CD4-positive, alpha-beta T cell treated with Interleukin-1 beta for 1 hour (primary cell): ENCODE results near the gene PDGFA.
"Not testable (repeated sequence)": the region's sequence is repeated elsewhere in the genome, so short reads cannot be mapped to it uniquely, and the experiment has no call there.

Source experiments
- DNase-seq, 2 donors: peaks; one replicate each; pipeline ENCODE4 v3.0.0-alpha.2; 2020 to 2022

Gene PDGFA

GRCh38 chr7:552151-552867, 32.7 kb upstream of the PDGFA start:
- DNase-seq: not testable (repeated sequence)

- DNase-seq: not testable (repeated sequence)
These were observed 31.9 kb upstream of the PDGFA start for GRCh38 chr7:551615-551970.

- DNase-seq: no peak
These were observed 31.4 kb upstream of the PDGFA start for GRCh38 chr7:550881-551614.

GRCh38 chr7:549891-550625, 30.4 kb upstream of the PDGFA start:
- no peak for DNase-seq

- no peak for DNase-seq
These were observed 29.6 kb upstream of the PDGFA start for GRCh38 chr7:549066-549890.

- no peak for DNase-seq
These were observed 28.8 kb upstream of the PDGFA start for GRCh38 chr7:548401-548800.

- DNase-seq: no peak
These were observed 25.8 kb upstream of the PDGFA start for GRCh38 chr7:545470-545869.

GRCh38 chr7:544338-545221, 24.9 kb upstream of the PDGFA start:
- DNase-seq: no peak

- no peak for DNase-seq
These were observed 24.1 kb upstream of the PDGFA start for GRCh38 chr7:543501-544337.

- no peak for DNase-seq
These were observed 23.3 kb upstream of the PDGFA start for GRCh38 chr7:542713-543500.

- no peak for DNase-seq
These were observed 22.6 kb upstream of the PDGFA start for GRCh38 chr7:542131-542712.

- DNase-seq: no peak
These were observed 22.0 kb upstream of the PDGFA start for GRCh38 chr7:541661-542060.

- DNase-seq: no peak
These were observed 21.4 kb upstream of the PDGFA start for GRCh38 chr7:540997-541396.

GRCh38 chr7:540579-540978, 20.9 kb upstream of the PDGFA start:
- no peak for DNase-seq

- DNase-seq: no peak
These were observed 20.2 kb upstream of the PDGFA start for GRCh38 chr7:539731-540411.

- DNase-seq: no peak
These were observed 19.4 kb upstream of the PDGFA start for GRCh38 chr7:538764-539685.

- DNase-seq: no peak
These were observed 18.4 kb upstream of the PDGFA start for GRCh38 chr7:537911-538634.
